ENCODE results near the gene ADH1B.

GRCh38 chr4:99300934-99301333 lies 20.3 kb downstream of the ADH1B start:
- TF ChIP-seq CTCF (IDR thresholded peaks at IDR 0.05 in 2 of 3, conservative IDR thresholded peaks at IDR 0.05 in 1 of 3; ENCODE audit: borderline replicate concordance in 1 of 3, insufficient read depth in 1 of 3, low read depth in 2 of 3, low read length in 2 of 3) (no peak), EZH2phosphoT487 (IDR thresholded peaks at IDR 0.05; ENCODE audit: borderline replicate concordance) (no peak), RAD21 (IDR thresholded peaks at IDR 0.05; ENCODE audit: low read depth) (no peak), CBX3 (IDR thresholded peaks at IDR 0.05; ENCODE audit: low read depth) (no peak), YY1 (IDR thresholded peaks at IDR 0.05; ENCODE audit: extremely low read depth, insufficient replicate concordance, low read depth, low read length) (no peak), POLR2AphosphoS5 (IDR thresholded peaks at IDR 0.05; ENCODE audit: low read depth, low read length) (no peak), POLR2A (IDR thresholded peaks at IDR 0.05; ENCODE audit: borderline replicate concordance, extremely low read depth, insufficient read depth, insufficient read length) (no peak), SP1 (IDR thresholded peaks at IDR 0.05; ENCODE audit: low read depth) (no peak)

Measured in HCT116 (cell line).